Activated CD8-positive, alpha-beta memory T cell treated with anti-CD3 and anti-CD28 coated beads, Interleukin-2, amount 50 U/mL, for 48 hours (primary cell): ENCODE data around the gene CIAPIN1.

Source experiments
- DNase-seq: peaks from one replicate; pipeline ENCODE4 v3.0.0-alpha.2; 2020

The CIAPIN1 gene

GRCh38 chr16:57381791-57382534 is 65.2 kb downstream of the CIAPIN1 start:
- DNase-seq: no peak

DNA sequence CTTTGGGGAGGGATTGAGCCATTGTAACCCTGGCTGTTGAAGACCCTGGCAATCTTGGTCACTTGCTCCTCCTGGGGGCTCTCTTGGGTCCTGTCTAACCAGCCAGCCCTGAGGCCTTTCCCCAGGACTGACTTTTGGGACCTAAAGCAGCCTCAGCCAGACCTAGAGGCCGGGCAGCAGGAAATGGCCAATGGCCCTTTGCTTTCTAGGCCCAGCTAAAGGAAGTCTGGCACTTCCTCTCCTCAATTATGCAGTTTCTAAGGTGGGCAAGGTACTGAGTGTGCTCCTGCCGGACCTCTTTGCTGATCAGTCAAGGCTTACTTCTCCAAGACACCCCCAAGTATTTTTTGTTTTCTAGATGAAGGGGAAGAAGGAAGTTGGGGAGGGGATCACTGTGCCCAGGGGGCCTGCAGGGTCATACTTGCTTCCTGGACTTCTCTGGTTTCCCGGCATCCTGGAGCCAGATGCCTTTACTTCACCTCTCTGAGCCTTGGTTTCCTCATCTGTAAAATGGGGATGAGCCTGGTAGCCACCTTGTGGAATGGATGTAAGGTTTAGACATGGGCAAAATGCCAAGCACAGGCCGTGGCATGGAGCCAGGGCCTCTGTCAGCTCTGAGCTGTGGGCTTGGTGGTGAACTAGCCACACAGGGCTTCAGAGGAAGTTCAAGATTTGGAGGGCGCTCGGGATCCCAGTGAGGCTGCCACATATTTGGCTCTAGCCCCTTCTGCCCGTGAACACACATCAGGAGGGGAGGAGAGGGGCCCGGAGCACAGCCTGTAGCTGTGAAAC is 66.3 kb downstream of the CIAPIN1 start:
- DNase-seq: no peak

- no peak for DNase-seq
These were observed 67.6 kb downstream of the CIAPIN1 start for GRCh38 chr16:57379579-57379978.
